Activated CD8-positive, alpha-beta memory T cell treated with anti-CD3 and anti-CD28 coated beads, Interleukin-2, amount 50 U/mL, for 48 hours (primary cell): ENCODE results near the gene BCL2L15.
"Not testable (repeated sequence)": the region's sequence is repeated elsewhere in the genome, so short reads cannot be mapped to it uniquely, and the experiment has no call there.

Source experiments
- DNase-seq: peaks from one replicate; pipeline ENCODE4 v3.0.0-alpha.2; 2020

BCL2L15 gene

DNA sequence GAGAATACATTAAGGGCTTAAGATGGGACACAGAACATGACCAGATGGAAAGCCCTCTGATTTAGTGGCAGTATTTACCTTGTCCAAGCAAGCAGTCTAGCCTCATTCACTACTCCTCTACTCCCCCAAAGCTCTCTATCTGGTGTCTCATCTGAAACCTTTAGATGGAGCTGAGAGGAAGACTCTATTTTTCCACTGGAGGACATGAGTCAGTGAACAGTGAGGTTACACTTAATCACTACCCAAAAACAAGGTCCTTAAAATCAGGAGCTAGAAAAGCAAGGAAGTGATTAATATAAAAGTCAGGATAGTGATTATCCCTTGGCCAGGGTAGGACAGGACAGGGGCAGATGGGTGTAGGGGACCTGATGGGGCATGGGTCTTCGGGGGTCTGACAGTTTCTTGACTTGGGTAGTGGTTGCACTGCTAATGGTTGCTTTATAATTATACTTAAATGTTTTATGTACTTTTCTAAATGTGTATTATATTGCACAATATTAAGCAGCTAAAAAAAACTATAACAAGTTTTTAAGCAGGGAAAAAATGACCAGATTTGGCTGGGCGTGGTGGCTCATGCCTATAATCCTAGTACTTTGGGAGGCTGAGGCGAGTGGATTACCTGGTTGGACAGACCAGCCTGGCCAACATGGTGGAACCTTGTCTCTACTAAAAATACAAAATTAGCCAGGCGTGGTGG, 18.8 kb downstream of the BCL2L15 start:
- DNase-seq, result no peak

DNA sequence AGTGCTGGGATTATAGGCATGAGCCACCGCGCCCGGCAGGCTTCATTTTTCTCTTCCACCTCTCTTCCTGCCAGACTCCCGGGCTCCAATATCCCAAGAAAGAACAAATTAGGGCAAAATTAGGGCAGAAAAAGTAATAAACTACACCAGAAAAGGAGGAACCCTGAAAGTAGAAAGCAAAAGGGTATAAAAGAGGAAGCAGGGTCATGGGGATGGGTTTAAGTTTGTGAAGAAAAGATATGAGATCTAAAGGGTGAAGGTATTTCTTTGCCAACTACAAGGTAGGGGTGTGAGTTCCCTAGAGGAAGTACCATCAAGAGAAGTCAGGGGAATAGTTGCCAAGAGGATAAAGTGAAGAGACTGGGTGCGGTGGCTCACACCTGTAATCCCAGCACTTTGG, 25.7 kb downstream of the BCL2L15 start:
- no peak for DNase-seq

DNA sequence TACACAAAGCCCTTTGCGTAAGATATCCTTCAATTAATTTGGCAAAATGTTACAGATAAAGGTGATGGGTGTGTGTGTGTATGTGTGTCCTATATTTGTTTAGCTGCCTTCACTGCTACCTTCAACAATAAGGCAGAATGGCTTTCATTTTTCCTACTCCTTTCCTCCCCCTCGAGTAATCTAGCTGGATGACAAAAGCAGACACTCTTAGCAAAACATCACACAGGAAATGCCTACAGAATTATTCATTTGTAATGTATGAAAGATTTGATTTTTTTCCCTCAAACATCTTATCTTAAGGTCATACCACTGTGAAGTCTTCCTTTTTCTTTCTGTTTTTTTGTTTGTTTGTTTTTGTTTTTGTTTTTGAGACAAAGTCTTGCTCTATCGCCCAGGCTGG, 26.5 kb downstream of the BCL2L15 start:
- no peak for DNase-seq

DNA sequence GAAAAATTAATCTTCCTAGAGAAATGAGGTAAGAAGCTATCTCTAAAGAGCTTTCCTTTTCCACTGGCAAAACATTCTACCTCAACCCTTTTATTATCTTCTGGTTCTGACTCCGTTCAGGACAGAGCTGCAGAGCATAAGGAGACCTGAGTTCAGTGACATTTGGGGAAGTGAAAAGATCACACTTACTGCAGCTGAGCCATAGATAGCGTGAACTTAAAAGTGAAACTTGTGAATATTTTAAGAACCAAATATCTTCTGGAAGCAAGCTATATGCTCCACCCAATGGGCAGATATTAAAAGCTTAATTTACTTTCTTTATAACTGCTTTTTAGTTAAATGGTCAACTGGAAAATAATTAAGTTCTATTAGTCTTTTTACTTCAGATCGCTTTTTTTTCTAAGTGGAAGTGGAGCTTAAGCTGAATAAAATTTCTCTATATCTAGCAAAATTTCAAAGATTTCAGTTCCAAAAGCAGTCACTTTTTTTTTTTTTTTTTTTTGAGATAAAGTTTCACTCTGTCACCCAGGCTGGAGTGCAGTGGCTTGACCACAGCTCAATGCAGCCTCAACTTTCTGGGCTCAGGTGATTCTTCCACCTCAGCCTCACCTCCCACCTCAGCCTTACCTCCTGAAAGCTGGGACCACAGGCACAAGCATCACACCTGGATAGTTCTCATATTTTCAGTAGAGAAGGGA, 27.8 kb downstream of the BCL2L15 start:
- no peak for DNase-seq

DNA sequence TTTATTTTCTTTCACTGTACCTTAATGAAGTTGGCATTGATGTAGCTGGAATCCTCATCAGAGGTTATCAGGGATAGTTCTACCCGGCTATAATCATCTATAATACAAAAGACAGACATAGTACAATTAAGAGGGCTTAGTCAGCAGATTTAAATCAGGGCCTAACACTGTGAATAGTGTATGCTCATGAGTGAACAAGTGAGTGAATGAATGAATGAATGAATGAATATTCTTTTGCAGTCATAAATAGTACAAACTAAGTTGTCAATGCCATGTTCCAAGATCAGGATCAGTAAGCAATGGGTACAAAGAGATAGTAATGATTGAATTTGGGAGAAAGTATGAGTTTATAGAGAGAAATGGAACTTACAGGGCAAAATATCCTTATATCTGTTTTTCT, 28.4 kb downstream of the BCL2L15 start:
- DNase-seq, result no peak

DNA sequence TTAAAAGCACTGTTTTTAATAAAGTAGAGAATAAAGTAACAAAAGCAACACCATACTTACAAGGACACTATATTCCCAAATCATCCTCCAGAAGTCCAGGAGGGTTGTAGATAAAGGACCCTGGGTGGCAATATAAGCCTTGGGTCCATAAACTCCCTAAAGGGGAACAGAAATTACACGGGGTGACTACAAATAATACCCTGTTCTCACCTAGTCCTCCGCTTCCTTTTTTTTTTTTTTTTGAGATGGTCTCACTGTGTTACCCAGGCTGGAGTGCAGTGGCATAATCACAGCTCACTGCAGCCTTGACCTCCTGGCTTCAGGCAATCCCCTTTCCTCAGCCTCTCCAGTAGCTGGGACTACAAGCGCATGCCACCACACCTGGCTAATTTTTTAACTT, 29.0 kb downstream of the BCL2L15 start:
- no peak for DNase-seq

DNA sequence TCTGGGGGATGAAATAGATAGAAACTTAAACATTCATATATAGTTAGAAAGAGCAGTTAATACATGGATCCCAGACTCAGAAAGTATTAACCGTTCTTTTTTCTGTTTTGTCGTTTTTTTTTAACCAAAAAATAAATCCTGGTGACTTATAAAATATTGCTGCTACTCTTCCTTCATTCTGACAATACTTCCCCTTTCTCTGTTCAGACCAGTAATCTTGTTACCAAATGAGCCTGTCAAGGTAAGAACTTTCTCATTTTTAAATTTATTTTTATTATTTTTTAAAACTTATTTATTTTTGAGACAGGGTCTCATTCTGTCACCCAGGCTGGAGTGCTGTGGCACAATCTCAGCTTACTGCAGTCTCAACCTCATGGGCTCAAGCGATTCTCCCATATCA, 29.6 kb downstream of the BCL2L15 start:
- DNase-seq, result no peak

DNA sequence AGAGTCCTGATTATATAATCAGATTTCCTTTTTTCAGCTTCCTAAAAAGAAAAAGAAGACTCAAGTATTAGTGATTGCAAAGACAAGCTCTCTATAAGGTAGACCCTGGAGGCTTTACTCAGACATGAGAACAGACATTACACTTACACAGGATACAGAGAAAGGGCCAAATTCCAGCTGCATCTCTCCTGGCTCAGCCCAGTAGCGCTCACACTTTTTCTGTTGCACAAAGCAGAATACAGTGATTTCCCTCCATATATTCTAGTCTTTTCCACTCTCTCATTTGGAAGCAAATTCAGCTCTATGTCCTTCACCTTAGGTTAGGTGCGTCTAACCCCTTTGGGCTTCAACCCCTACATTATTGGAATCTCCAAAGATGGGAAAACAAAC, 31.0 kb downstream of the BCL2L15 start:
- DNase-seq, result no peak

DNA sequence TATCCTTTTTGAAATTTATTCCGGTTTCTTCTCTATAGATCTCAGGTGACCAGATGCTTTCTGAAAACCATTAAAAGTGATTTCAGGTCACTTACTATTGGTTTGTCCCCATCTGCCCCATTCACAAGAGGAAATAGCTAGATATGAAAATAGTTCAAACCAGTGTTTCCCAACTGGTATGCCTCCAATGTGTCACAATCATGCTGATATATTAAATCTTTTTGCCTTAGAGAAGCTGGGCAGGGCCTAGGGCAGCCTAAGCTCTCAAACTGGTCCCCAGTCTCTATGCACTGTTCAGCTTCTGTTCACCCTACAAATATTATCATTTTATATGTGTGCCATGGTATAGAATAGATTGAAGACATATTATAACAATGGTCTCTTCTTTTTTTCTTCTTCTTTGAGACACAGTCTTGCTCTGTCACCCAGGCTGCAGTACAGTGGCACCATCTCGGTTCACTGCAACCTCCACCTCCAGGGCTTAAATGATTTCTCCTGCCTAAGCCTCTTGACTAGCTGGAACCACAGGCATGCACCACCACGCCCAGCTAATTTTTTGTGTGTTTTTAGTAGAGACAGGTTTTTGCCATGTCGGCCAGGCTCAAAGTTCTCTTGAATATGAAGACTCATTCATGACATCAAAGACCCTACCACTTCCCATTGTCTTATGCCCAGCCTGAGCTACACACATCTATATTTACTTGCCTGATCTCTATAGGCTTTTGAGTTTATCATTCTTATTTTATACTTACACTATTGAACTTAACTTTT, 31.6 kb downstream of the BCL2L15 start:
- no peak for DNase-seq

DNA sequence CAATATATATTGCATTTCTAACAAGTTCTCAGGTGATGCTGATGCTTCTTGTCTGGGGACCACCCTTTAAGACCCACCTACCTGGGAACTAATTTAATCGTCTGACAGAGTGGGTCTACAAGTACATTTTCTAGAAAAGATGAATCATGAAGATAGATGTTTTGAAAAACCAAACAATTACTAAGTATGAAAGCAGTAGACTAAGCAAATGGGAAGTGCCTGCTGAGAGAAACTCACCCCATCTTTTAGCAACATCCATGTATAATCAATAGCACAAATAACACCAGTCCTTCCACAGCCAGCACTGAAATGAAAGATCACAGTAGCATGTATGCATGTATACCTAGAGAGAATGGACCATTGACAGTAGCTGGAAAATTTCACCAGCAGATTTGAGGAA, 33.1 kb downstream of the BCL2L15 start:
- no peak for DNase-seq

DNA sequence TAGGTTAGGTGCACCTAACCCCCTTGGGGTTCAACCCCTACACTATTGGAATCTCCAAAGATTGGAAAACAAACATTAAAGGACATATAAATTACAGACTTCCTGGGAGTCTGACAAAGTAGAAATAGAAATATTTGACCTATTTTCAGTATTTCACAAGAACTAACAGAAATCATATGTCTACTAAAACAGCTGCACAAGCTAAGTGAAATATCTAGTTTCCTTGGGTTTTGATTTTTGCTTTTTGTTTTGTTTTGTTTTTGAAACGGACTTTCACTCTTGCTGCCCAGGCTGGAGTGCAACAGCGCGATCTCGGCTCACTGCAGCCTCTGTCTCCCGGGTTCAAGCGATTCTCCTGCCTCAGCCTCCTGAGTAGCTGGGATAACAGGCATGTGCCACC, 34.7 kb downstream of the BCL2L15 start:
- not testable (repeated sequence) for DNase-seq

DNA sequence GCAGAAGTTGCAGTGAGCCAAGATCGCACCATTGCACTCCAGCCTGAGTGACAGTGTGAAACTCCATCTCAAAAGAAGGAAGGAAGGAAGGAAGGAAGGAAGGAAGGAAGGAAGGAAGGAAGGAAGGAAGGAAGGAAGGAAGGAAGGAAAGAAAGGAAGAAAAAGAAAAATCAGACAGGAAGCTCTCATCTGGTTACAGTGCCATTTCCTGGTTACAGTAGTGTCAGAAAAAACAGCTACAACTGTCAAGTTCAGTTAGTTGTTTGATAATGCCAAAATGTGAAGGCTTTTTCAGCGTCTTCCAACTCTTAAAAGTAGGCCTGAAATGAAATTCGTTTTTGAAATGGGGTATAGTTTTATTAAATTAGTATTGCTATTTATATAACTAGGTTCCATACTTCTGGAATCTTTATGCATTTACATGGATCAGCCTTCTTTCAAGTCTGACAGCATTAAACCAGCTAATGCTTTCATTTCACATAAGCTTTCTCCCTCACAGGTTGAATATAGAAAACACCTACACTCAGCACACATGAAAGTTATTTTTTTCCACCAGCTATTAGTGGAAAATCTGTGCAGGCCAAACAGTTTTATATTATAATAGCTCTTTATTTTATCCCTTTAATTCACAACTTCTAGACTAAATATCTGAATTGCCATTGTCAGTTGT, 37.1 kb downstream of the BCL2L15 start:
- DNase-seq, result no peak

DNA sequence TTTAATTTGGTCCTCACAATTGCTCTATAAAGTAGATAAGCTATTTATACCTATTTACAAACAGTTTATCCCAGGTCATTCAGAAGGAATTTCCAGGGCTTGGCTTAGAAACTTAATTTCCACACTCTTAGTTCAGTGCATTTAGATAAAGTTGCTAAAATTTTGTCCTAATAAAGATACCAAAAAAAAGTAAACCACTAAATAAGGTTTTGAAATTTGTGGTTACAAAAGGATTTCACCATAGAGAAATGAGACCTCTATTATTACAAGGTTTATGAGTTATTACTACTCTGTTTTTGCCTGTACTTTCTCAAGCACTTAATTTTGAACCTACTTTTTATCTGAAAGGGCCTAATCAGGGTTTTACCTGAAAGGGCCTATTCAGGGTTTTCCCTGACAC, 38.3 kb downstream of the BCL2L15 start:
- no peak for DNase-seq

DNA sequence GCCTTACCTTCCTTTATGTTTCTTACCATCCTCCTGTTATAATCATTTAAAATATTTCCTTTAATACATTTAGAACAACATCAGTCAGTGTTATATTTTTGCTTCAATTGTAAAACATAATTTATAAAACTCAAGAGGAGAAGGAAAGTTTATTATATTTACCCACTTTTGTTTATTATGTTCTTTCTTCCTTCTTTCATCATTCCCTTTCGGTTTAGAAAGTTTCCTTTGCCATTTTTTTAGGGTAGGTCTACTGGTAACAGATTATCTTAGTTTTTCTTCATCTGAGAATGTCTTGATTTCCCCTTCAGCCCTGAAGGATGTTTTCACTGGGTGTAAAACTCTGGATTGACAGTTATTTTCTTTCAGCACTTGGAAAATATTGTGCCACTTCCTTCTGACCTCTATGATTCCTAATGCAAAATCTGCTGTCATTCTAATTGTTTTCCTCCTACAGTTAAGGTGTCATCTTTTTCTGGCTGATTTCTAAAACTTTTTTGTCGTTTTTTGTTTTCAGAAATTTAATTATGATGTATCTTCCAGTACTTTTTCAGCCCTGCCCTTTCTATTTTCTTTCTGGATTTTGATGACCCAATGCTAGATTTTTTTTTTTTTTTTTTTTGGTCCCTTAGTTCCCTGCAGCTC, 40.9 kb downstream of the BCL2L15 start:
- DNase-seq, result no peak

DNA sequence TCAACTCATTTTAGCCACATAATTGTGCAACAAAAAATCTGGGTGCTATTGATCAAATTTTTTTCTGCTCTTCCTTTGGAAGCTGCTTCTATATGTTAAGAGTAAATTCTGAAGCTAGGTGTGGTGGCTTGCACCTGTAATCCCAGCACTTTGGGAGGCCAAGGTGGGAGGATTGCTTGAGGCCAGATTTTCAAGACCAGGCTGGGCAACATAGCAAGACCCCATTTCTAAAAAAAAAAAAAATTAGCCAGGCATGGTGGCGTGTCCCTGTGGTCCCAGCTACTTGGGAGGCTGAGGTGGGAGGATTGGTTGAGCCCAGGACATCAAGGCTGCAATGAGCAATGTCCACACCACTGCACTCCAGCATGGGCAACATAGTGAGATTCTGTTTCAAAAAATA, 50.8 kb downstream of the BCL2L15 start:
- no peak for DNase-seq

DNA sequence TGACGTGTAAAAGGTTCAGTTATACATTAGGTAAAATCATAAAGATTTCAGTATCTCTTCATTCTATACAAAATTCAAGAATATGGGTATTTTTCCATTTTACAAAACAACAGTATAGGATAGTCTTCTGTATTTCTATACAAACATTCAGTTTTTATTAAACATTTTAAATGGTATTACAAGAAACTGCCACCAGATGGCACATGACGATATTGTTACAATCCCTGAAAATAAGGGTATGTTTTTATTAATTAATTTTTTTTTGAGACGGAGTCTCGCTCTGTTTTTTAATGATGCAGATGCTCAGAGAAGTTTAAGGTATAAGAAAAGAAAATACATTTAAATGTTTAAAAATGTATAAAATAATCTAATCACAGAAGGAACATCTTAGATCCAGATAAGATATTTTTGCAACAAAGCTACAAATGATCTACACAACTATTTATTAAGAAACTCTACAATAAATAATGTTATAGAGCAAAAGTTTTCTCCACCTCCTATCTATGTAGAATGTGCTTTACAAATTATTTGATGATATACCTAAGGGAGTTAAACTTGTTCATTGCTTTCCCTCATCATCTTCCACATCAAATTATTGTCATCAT, 51.6 kb downstream of the BCL2L15 start:
- no peak for DNase-seq

DNA sequence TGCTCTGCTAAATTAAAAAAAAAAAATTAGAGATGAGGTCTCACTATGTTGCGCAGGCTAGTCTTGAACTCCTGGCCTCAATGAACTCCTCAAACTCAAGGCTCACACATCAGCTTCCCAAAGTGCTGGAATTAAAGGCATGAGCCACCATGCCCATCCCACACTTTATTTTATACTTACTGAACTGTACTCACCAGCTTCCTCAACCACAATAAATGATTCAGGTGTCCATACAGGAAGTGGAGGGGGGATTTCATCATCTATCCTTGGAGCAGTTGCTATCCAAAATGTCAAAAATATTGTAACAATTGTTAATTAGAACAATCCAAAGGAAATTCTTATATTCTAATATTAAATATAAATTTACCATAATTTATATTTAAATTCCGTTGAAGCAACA, 52.7 kb downstream of the BCL2L15 start:
- DNase-seq, result no peak
